HUES6 (cell line): ENCODE measurements around the gene METTL15.
"Not testable (repeated sequence)": the region's sequence is repeated elsewhere in the genome, so short reads cannot be mapped to it uniquely, and the experiment has no call there.

Experiments
- H3K27ac ChIP-seq: 2 replicates; pipeline ENCODE4 v1.7.0; 2013; ENCODE audit warnings: low read depth, mild to moderate bottlenecking, low read length, inconsistent platforms
- H3K27me3 ChIP-seq: 2 replicates; pipeline ENCODE4 v1.6.1; 2013; ENCODE audit warnings: low read length; ENCODE audit not compliant: control insufficient read depth, insufficient read depth
- H3K36me3 ChIP-seq: 2 replicates; pipeline ENCODE4 v1.6.1; 2013; ENCODE audit warnings: low read length; ENCODE audit not compliant: control insufficient read depth, insufficient read depth
- H3K4me1 ChIP-seq: 2 replicates; pipeline ENCODE4 v1.6.1; 2013; ENCODE audit warnings: low read length; ENCODE audit not compliant: control insufficient read depth, insufficient read depth
- H3K4me3 ChIP-seq: 2 replicates; pipeline ENCODE4 v1.5.1; 2013; ENCODE audit warnings: low read depth, low read length
- H3K9ac ChIP-seq: one replicate; pipeline ENCODE4 v1.6.1; 2013; ENCODE audit warnings: mild to moderate bottlenecking, low read length
- H3K9me3 ChIP-seq: 2 replicates; pipeline ENCODE4 v1.6.1; 2013; ENCODE audit warnings: low read depth, low read length; ENCODE audit not compliant: control insufficient read depth, insufficient read depth

The METTL15 gene

DNA sequence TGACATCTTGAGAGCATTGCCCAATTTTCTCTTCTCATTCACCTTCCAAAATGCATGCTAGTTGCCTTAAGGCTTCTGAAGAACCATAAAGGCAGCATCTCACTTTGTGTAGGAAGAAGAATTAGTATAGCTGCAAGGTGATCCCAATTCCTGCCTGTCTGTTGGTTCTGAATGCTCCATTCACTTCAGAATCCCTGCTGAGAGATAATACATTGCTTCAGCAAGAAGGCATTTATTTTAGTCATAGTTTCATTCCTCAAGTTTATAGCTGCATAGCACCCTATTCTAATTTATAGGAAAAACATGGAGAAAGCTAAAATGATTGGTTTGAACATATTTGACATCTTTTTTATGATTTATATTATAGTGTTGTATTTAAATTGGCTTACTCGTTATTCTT, 181.3 kb downstream of the METTL15 start:
- Histone ChIP-seq H3K27me3 (no peaks in the 10 kb centered on the region), H3K27ac (no peak overlapping the region), H3K4me1 (no peaks in the 10 kb centered on the region), H3K4me3 (no peak overlapping the region), H3K36me3 (0 out of 2 replicates have a peak, but pooled peaks cover 4% of the 10 kb centered on the region), H3K9me3 (no peaks in the 10 kb centered on the region), H3K9ac (no peak overlapping the region)

DNA sequence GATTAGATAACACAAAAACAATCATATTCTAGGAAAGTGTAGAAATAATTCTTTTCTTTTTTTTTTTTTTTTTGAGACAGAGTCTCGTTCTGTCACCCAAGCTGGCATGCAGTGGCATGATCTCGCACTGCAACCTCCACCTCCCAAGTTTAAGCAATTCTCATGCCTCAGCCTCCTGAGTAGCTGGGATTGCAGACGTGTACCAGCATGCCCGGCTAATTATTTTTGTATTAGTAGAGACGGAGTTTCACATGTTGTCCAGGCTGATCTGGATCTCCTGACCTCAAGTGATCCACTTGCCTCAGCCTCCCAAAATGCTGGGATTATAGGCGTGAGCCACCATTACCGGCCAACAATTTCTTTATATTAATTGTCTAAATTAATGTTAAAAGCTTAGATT, 182.8 kb downstream of the METTL15 start:
- not testable (repeated sequence) for H3K27ac ChIP-seq, H3K9me3 ChIP-seq, H3K36me3 ChIP-seq, H3K27me3 ChIP-seq, H3K9ac ChIP-seq, H3K4me3 ChIP-seq, H3K4me1 ChIP-seq

DNA sequence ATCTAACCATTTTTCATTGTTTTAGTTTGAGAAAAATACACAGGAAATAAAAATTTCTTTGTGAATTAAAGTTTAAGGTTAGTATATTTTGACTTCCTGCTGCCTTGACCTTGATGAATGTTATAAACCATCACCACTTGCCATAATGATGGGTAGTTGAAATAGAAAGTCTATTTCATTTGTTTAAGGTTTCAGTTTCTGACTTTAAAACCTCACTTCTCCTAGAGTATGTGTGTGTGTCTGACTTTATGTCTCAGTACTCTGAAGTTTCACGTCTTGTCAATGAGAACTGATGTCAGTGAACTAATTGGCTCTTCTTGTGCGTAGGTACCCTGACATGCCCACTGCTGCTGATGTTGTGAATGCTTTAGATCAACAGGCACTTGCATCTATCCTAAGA, 188.2 kb downstream of the METTL15 start:
- Histone ChIP-seq H3K9me3 (no peaks in the 10 kb centered on the region), H3K27ac (no peak overlapping the region), H3K27me3 (no peaks in the 10 kb centered on the region), H3K4me1 (no peaks in the 10 kb centered on the region), H3K9ac (no peak overlapping the region), H3K36me3 (no peaks in the 10 kb centered on the region), H3K4me3 (no peak overlapping the region)

DNA sequence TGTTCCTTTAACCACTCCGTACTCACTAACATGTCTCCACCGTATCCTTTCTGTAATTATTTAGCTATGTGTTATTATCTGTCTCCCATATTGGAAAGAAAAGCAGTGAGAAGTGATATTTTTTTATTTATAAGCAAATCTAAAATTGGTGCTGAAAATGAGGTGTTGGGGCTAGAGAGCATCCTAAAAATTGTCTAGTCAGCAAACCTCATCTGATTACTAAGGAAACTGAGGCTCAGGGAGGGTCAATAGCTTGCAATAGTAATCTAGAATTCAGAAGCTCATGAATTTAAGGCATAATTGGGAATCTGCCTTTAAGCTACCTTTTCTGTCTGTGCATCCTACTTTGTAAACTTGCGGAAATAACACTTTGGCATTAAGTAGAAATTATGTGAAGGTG, 190.0 kb downstream of the METTL15 start:
- no peak overlapping the region for H3K4me3 ChIP-seq
- no peak overlapping the region for H3K27ac ChIP-seq
- no peaks in the 10 kb centered on the region for H3K9me3 ChIP-seq
- H3K36me3 ChIP-seq = no peaks in the 10 kb centered on the region
- no peaks in the 10 kb centered on the region for H3K4me1 ChIP-seq
- H3K27me3 ChIP-seq = no peaks in the 10 kb centered on the region
- no peak overlapping the region for H3K9ac ChIP-seq

DNA sequence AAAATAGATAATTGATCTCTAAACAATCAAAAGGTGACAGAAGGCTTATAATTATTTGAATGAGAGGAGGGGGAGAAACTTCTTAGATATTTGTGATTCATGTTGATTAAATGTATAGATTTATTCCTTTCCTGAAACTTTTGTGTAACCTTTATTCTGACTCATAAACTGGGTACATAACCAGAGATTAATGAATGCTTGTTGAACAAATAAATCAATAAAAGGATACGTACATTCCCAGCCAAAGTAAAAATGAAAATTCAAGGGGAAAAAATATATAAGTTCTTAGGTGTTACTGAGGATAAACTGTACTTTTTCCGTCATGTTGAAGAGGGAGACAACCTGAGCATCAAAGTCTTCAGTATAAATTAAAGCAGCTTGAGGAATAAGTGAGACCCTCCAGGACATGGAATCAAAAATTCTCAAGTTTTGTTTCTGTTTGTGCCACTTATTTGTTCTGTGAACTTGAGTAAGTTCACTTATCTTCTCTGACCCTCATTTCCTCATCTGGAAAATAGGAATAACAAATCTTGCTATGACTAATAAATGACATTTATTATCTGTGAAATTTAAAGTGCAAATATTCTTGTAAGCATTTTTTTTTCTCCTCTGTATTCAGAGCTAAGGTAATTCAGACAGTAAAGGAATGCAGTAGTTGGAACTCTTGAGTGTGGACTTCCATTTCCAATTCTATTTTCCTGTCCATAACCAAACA, 195.4 kb downstream of the METTL15 start:
- H3K9ac ChIP-seq = no peak overlapping the region
- H3K27me3 ChIP-seq = no peaks in the 10 kb centered on the region
- no peaks in the 10 kb centered on the region for H3K36me3 ChIP-seq
- H3K4me3 ChIP-seq = no peak overlapping the region
- no peaks in the 10 kb centered on the region for H3K9me3 ChIP-seq
- no peak overlapping the region for H3K27ac ChIP-seq
- no peaks in the 10 kb centered on the region for H3K4me1 ChIP-seq

DNA sequence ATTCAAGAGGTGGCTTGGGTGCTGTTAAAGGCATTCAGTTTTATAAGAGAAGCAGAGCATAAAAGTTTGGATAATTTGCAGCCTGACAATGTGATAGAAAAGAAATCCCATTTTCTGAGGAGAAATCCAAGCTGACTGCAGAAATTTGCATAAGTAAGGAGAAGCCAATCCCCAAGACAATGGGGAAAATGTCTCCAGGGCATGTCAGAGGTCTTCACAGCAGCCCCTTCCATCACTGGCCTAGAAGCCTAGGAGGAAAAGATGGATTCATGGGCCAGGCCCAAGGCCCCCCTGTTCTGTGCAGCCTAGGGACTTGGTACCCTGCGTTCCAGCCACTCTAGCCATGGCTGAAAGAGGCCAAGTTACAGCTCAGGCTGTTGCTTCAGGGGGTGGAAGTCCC, 207.3 kb downstream of the METTL15 start:
- H3K36me3 ChIP-seq = no peaks in the 10 kb centered on the region

DNA sequence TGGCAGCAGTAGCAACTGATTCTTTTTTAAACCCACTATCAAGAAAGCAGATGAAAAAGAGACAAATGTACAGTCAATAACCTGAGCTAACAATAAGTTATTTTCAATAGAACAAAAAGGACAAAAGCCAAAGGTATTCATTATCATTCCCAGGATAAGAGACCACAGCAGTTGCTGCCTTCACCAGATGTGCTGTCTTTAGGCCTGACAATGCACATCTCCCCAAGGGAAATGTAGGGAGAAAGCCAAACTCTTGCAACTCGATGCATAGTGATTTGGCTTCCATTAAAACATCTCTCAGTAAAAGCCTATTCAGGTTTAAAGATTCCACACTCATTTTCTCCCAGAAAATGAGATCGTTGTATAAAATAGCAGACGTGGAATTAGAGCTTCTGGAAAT, 210.7 kb downstream of the METTL15 start:
- H3K4me3 ChIP-seq = no peak overlapping the region
- no peaks in the 10 kb centered on the region for H3K4me1 ChIP-seq
- no peak overlapping the region for H3K27ac ChIP-seq
- H3K27me3 ChIP-seq = no peaks in the 10 kb centered on the region
- no peaks in the 10 kb centered on the region for H3K9me3 ChIP-seq
- no peak overlapping the region for H3K9ac ChIP-seq
- H3K36me3 ChIP-seq = no peaks in the 10 kb centered on the region

More for the DNA sequence above, 207.3 kb downstream of the METTL15 start:
- no peaks in the 10 kb centered on the region for H3K4me1 ChIP-seq
- no peak overlapping the region for H3K4me3 ChIP-seq
- no peaks in the 10 kb centered on the region for H3K27me3 ChIP-seq
- H3K9ac ChIP-seq = no peak overlapping the region
- H3K27ac ChIP-seq = no peak overlapping the region
- no peaks in the 10 kb centered on the region for H3K9me3 ChIP-seq

DNA sequence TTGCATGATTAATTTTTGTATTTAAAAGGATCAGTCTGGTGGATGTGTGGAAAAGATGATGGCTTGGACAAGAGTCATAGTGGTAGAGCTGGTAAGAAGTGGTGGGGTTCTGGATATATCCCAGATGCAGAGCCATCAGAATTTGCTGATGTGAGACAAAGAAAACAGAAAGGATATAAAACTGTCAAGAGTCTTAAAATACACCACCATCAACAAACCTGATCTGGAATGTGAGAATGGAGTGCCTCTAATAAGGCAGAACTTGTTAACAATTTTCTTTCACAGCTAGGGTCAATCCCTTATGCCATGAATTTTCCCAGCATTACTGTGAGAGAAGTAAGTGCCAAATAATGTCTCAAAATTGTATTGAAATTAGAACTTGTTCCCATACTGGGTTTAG, 215.4 kb downstream of the METTL15 start:
- Histone ChIP-seq H3K4me3 (no peak overlapping the region), H3K9ac (no peak overlapping the region), H3K27ac (no peak overlapping the region), H3K9me3 (no peaks in the 10 kb centered on the region), H3K27me3 (no peaks in the 10 kb centered on the region), H3K4me1 (no peaks in the 10 kb centered on the region), H3K36me3 (no peaks in the 10 kb centered on the region)

DNA sequence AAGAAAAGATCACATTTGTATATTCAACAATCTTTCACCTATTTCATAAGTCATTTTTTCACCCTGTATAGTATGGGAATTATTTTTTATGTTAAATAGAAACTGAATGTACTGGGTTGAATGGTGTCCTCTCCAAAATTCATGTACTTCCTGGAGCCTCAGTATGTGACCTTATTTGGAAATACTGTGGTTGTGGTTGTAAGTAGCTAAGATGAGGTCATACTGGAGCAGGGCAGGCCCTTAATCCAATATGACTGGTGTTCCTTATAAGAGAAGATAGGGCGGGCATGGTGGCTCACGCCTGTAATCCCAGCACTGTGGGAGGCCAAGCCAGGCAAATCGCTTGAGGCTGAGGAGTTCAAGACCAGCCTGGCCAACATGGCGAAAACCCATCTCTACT, 224.2 kb downstream of the METTL15 start:
- H3K4me1 ChIP-seq, H3K27me3 ChIP-seq, H3K9ac ChIP-seq, H3K9me3 ChIP-seq, H3K4me3 ChIP-seq, H3K36me3 ChIP-seq, H3K27ac ChIP-seq: not testable (repeated sequence)

DNA sequence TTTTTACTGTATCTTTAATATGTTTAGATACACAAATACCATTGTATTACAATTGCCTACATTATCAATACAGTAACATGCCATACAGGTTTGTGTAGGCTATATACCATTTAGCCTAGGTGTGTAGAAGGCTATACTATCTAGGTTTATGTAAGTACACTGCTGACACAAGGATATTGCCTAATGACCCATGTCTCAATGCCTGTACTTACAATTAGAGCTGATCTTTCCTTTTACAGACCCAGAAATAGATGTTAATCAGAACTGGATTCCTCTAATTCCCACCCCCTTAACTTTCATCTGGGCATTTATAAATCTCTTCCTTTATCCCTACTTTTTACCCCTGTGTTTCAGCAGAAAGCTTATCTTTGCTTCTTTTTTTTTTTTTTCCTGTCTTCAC, 229.5 kb downstream of the METTL15 start:
- no peak overlapping the region for H3K27ac ChIP-seq
- no peaks in the 10 kb centered on the region for H3K27me3 ChIP-seq
- H3K36me3 ChIP-seq = no peaks in the 10 kb centered on the region
- H3K9me3 ChIP-seq = peaks cover 9% of the 10 kb centered on the region; the same call in 1 of the 2 replicates
- H3K4me1 ChIP-seq = no peaks in the 10 kb centered on the region
- no peak overlapping the region for H3K9ac ChIP-seq
- H3K4me3 ChIP-seq = no peak overlapping the region

DNA sequence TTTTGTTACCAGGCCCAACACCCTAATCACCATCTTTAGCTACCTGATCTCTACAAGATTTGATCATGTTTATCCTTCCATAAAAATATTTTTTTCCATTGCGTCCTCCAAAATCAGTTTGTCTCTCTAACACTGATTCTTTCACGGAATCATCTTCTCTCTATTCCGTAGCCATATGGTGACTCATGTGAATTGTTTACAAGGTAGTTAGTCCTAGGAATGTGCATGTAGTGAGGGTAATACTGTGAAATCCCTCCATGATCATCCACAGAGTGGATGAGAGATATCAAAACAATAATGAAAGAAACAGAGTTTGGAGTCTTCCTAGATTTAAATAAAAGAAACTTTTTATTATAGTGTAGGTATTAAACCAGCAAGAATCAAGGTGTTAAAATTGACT, 230.2 kb downstream of the METTL15 start:
- H3K36me3 ChIP-seq = no peaks in the 10 kb centered on the region
- H3K4me3 ChIP-seq = no peak overlapping the region
- no peaks in the 10 kb centered on the region for H3K27me3 ChIP-seq
- peaks cover 9% of the 10 kb centered on the region; the same call in 1 of the 2 replicates for H3K9me3 ChIP-seq
- no peak overlapping the region for H3K9ac ChIP-seq
- H3K27ac ChIP-seq = no peak overlapping the region
- H3K4me1 ChIP-seq = peaks cover 3% of the 10 kb centered on the region; the same call in 1 of the 2 replicates
